K562 (cell line): ENCODE data around the gene POM121. TPM values are rescaled to one million over a fixed set of nuclear protein-coding genes. Genes with fewer than 3 reads are reported as not detected.

Experiments
- POLR2B ChIP-seq: fragments of 450-650 bp; IDR thresholded peaks from 2 replicates; pipeline ENCODE4 v1.6.1; 2018; ENCODE audit warnings: low read depth; ENCODE audit not compliant: partially characterized antibody
- SMARCA4 ChIP-seq: fragments of 450-650 bp; IDR thresholded peaks from 2 replicates; pipeline ENCODE4 v1.6.1; 2016
- ZNF347 ChIP-seq: fragments of 450-650 bp; formaldehyde crosslinking; IDR thresholded peaks from 2 replicates; pipeline ENCODE4 v1.4.0; 2020; ENCODE audit warnings: low read depth, mild to moderate bottlenecking, moderate library complexity
- polyA plus RNA-seq, 8 experiments: library from polyadenylated mRNA; depleted of rRNA in 4 of 8; stranded (reverse) in 5 of 8; unstranded in 3 of 8; fragments of >200 nt; fragmentation: Nextera tagmentation in 2 of 8; fragmentation: Illumina TruSeq in 1 of 8; extraction: Ambion mirVana in 2 of 8; extraction: Trizol in 1 of 8; gene quantifications; 2 replicates each; pipeline versions ENCODE4 v1.2.1 to v1.2.3, GENCODE V29; 2011 to 2014; ENCODE audit warnings: inconsistent platforms in 1 of 8, missing spikeins in 1 of 8
- total RNA-seq, 7 experiments: library from RNA; depleted of rRNA in 6 of 7; stranded (reverse); fragments of >200 nt in 6 of 7; fragmentation: Illumina TruSeq in 2 of 7; extraction: Trizol in 2 of 7; gene quantifications; 2 replicates each; pipeline versions ENCODE4 v1.2.1 to v1.2.3, GENCODE V29; 2011 to 2021; ENCODE audit warnings: low replicate concordance in 1 of 7
- TF ChIP-seq, protein P1 (sequence below), 2 experiments: fragments of 450-650 bp; IDR thresholded peaks; 2 replicates each; pipeline ENCODE4 v1.6.1; 2016; ENCODE audit warnings: mild to moderate bottlenecking in 2 of 2, borderline replicate concordance in 1 of 2, low read depth in 1 of 2, moderate library complexity in 1 of 2

POM121 gene
- total and polyA plus RNA-seq, 9 of the 15 experiments (the other 6 are each of a cell fraction or from before 2014, with no cell fraction given), result 3.6 to 112 (median 12.5) TPM

DNA sequence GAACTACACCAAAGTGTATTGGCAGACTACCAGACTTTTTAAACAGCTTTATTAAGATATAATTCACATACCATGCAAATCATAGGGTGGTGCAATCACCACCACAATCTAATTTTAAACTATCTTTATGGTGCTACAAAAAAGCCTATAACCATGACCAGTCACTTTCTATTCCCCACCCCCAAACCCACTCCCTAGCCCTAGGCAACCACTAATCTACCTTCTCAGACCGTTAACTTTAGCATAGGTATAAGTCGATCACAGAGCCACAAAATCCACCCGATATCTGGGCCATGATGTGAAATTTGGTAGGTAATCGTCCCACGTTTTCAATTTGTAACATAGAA is 536 bp upstream of the POM121 start (continued):
- TF ChIP-seq, protein P1, sequence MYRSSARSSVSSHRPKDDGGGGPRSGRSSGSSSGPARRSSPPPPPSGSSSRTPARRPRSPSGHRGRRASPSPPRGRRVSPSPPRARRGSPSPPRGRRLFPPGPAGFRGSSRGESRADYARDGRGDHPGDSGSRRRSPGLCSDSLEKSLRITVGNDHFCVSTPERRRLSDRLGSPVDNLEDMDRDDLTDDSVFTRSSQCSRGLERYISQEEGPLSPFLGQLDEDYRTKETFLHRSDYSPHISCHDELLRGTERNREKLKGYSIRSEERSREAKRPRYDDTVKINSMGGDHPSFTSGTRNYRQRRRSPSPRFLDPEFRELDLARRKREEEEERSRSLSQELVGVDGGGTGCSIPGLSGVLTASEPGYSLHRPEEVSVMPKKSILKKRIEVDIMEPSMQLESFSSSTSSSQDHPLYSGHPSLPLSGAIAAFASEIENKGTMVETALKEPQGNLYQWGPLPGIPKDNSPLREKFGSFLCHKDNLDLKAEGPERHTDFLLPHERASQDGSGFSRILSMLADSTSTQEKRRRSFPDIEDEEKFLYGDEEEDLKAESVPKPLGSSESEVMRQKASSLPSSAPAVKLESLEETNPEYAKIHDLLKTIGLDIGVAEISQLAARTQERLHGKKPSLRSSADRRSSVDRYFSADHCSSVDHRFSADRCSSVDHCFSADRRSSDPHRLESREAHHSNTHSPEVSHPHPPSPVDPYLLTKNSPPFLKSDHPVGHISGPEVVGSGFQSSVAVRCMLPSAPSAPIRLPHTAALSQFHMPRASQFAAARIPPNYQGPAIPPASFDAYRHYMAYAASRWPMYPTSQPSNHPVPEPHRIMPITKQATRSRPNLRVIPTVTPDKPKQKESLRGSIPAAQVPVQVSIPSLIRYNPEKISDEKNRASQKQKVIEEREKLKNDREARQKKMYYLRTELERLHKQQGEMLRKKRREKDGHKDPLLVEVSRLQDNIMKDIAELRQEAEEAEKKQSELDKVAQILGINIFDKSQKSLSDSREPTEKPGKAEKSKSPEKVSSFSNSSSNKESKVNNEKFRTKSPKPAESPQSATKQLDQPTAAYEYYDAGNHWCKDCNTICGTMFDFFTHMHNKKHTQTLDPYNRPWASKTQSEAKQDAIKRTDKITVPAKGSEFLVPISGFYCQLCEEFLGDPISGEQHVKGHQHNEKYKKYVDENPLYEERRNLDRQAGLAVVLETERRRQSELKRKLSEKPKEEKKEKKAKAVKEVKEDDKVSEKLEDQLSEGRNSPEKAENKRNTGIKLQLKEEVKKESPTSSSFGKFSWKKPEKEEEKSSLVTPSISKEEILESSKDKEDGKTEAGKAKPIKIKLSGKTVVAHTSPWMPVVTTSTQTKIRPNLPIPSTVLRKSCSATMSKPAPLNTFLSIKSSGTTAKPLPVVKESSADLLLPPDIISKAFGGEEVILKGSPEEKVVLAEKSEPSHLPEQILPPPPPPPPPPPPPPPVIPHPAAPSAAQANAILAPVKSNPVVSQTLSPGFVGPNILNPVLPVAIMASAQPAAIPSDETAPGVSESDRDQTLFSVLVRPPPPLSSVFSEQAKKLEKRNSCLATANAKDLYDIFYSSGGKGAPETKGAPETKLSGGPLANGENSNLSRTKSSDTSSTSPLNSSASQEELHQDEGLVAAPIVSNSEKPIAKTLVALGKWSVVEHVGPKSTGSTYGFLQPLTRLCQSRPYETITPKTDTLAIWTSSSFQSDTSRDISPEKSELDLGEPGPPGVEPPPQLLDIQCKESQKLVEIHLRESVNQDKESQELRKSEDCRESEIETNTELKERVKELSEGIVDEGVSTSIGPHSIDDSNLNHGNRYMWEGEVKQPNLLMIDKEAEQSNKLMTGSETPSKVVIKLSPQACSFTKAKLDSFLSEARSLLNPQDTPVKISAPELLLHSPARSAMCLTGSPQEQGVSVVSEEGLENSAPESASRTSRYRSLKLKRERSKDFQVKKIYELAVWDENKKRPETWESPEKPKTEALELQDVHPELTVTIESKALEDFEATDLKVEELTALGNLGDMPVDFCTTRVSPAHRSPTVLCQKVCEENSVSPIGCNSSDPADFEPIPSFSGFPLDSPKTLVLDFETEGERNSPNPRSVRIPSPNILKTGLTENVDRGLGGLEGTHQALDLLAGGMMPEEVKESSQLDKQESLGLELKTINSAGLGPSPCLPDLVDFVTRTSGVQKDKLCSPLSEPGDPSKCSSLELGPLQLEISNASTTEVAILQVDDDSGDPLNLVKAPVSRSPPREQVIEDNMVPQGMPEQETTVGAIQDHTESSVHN (IDR thresholded peaks at IDR 0.05; ENCODE audit: borderline replicate concordance in 1 of 2, low read depth in 1 of 2), result 0 out of 4 replicates have a peak, but pooled peaks of 1 of the 2 experiments have one; percentile 38
- TF ChIP-seq SMARCA4 (no peak), POLR2B (no peak), ZNF347 (no peak)
